Astrocyte (in vitro differentiated cells and primary cell): Measurements from ENCODE around the gene CEACAM16. TPM values are rescaled to one million over a fixed set of nuclear protein-coding genes. Genes with fewer than 3 reads are reported as not detected.

Experiments used
- DNase-seq: peaks from one replicate; pipeline ENCODE4 v3.0.0-alpha.2; 2010; ENCODE audit warnings: low read depth
- FAIRE-seq: peaks from 2 replicates; lab custom pipeline; 2011; peaks lifted over from hg19 to GRCh38; lab: Jason Lieb, UNC
- H2AFZ ChIP-seq: 2 replicates; pipeline ENCODE4 v1.6.0; 2012; ENCODE audit warnings: low read depth, low read length, inconsistent platforms
- H3K27ac ChIP-seq: 2 replicates; pipeline ENCODE4 v1.5.1; 2011; ENCODE audit warnings: low read depth, low read length, inconsistent platforms
- H3K27me3 ChIP-seq: 2 replicates; pipeline ENCODE4 v1.6.0; 2011; ENCODE audit warnings: low read length, inconsistent platforms; ENCODE audit not compliant: insufficient read depth
- H3K36me3 ChIP-seq: 2 replicates; pipeline ENCODE4 v1.5.1; 2011; ENCODE audit warnings: low read length, inconsistent platforms; ENCODE audit not compliant: insufficient read depth
- H3K4me1 ChIP-seq: 2 replicates; pipeline ENCODE4 v1.5.1; 2011; ENCODE audit warnings: low read length, inconsistent platforms; ENCODE audit not compliant: insufficient read depth
- H3K4me2 ChIP-seq: 2 replicates; pipeline ENCODE4 v1.6.0; 2012; ENCODE audit warnings: low read length, inconsistent platforms
- H3K4me3 ChIP-seq: 2 replicates; pipeline ENCODE4 v1.5.1; 2011; ENCODE audit warnings: low read depth, mild to moderate bottlenecking, low read length, inconsistent platforms; ENCODE audit not compliant: insufficient read depth
- H3K79me2 ChIP-seq: 2 replicates; pipeline ENCODE4 v1.6.0; 2012; ENCODE audit warnings: mild to moderate bottlenecking, low read length, inconsistent platforms; ENCODE audit not compliant: insufficient read depth
- H3K9ac ChIP-seq: 2 replicates; pipeline ENCODE4 v1.6.0; 2012; ENCODE audit warnings: mild to moderate bottlenecking, low read length, inconsistent platforms
- H3K9me3 ChIP-seq: 2 replicates; pipeline ENCODE4 v1.5.1; 2012; ENCODE audit warnings: low read depth, mild to moderate bottlenecking, low read length, inconsistent platforms; ENCODE audit not compliant: insufficient read depth
- H4K20me1 ChIP-seq: 2 replicates; pipeline ENCODE4 v1.6.0; 2012; ENCODE audit warnings: low read length, inconsistent platforms; ENCODE audit not compliant: insufficient read depth
- H3K27ac Mint-ChIP-seq: one replicate; pipeline ENCODE4 v1.8.0; 2021; ENCODE audit warnings: mild to moderate bottlenecking, mixed read lengths; ENCODE audit not compliant: unreplicated experiment
- H3K27me3 Mint-ChIP-seq: one replicate; pipeline ENCODE4 v1.8.0; 2021; ENCODE audit warnings: low read depth, mixed read lengths; ENCODE audit not compliant: unreplicated experiment
- H3K36me3 Mint-ChIP-seq: one replicate; pipeline ENCODE4 v1.8.0; 2021; ENCODE audit warnings: low read depth, mixed read lengths; ENCODE audit not compliant: unreplicated experiment
- H3K4me1 Mint-ChIP-seq: one replicate; pipeline ENCODE4 v1.8.0; 2021; ENCODE audit warnings: low read depth, mixed read lengths; ENCODE audit not compliant: unreplicated experiment
- H3K4me3 Mint-ChIP-seq: one replicate; pipeline ENCODE4 v1.8.0; 2021; ENCODE audit warnings: mild to moderate bottlenecking, moderate library complexity, mixed read lengths; ENCODE audit not compliant: unreplicated experiment
- H3K9me3 Mint-ChIP-seq: one replicate; pipeline ENCODE4 v1.8.0; 2021; ENCODE audit warnings: mild to moderate bottlenecking, mixed read lengths; ENCODE audit not compliant: unreplicated experiment
- CTCF ChIP-seq: IDR thresholded peaks from 2 replicates; pipeline ENCODE4 v1.5.1; 2011; ENCODE audit warnings: low read depth, mild to moderate bottlenecking, inconsistent platforms, low read length, moderate library complexity; ENCODE audit not compliant: insufficient read depth
- EZH2 ChIP-seq: IDR thresholded peaks from 2 replicates; pipeline ENCODE4 v1.6.1; 2012; ENCODE audit warnings: mild to moderate bottlenecking, low read length, inconsistent platforms; ENCODE audit not compliant: insufficient read depth
- total RNA-seq: library from RNA; stranded (reverse); gene quantifications from 2 replicates; pipeline ENCODE4 v1.2.1, GENCODE V29; 2021

Gene CEACAM16
- total RNA-seq, 1 donor from 2014 or later = 0.14 TPM

GRCh38 chr19:44703336-44704078 is 4.6 kb downstream of the CEACAM16 start:
- Mint-ChIP-seq H3K9me3 (no peaks in the 10 kb centered on the region), H3K4me1 (no peaks in the 10 kb centered on the region), H3K27ac (no peak overlapping the region), H3K27me3 (peaks cover 11% of the 10 kb centered on the region), H3K4me3 (no peak overlapping the region), H3K36me3 (no peaks in the 10 kb centered on the region)
- H3K27me3 ChIP-seq = no peaks in the 10 kb centered on the region
- H3K36me3 ChIP-seq = no peaks in the 10 kb centered on the region
- no peaks in the 10 kb centered on the region for H3K4me1 ChIP-seq
- no peaks in the 10 kb centered on the region for H3K9me3 ChIP-seq
- TF ChIP-seq EZH2 (no peak), CTCF (no peak)
- H3K27ac ChIP-seq = no peak overlapping the region
- H3K4me3 ChIP-seq = no peak overlapping the region
- H3K79me2 ChIP-seq = no peaks in the 10 kb centered on the region
- FAIRE-seq (no peak), DNase-seq (no peak)
- H4K20me1 ChIP-seq = no peaks in the 10 kb centered on the region
- no peak overlapping the region for H3K9ac ChIP-seq
- H3K4me2 ChIP-seq = no peak overlapping the region
- H2AFZ ChIP-seq = no peak overlapping the region

GRCh38 chr19:44704982-44705381 is 6.0 kb downstream of the CEACAM16 start:
- DNase-seq (no peak), FAIRE-seq (no peak)
- TF ChIP-seq EZH2 (no peak), CTCF (no peak)
- Mint-ChIP-seq H3K27me3 (peaks cover 9% of the 10 kb centered on the region), H3K9me3 (no peaks in the 10 kb centered on the region), H3K4me3 (no peak overlapping the region), H3K27ac (no peak overlapping the region), H3K36me3 (no peaks in the 10 kb centered on the region), H3K4me1 (no peaks in the 10 kb centered on the region)
- H3K27ac ChIP-seq = no peak overlapping the region
- H3K4me1 ChIP-seq = no peaks in the 10 kb centered on the region
- H3K9ac ChIP-seq = no peak overlapping the region
- no peaks in the 10 kb centered on the region for H3K27me3 ChIP-seq
- no peaks in the 10 kb centered on the region for H3K79me2 ChIP-seq
- no peaks in the 10 kb centered on the region for H3K9me3 ChIP-seq
- no peaks in the 10 kb centered on the region for H4K20me1 ChIP-seq
- no peak overlapping the region for H3K4me2 ChIP-seq
- H3K36me3 ChIP-seq = no peaks in the 10 kb centered on the region
- H3K4me3 ChIP-seq = no peak overlapping the region
- no peak overlapping the region for H2AFZ ChIP-seq

- Mint-ChIP-seq H3K27ac (no peak overlapping the region), H3K4me1 (no peaks in the 10 kb centered on the region), H3K36me3 (no peaks in the 10 kb centered on the region), H3K4me3 (no peak overlapping the region), H3K9me3 (peaks cover 1% of the 10 kb centered on the region), H3K27me3 (peaks cover 9% of the 10 kb centered on the region)
- Histone ChIP-seq H3K79me2 (no peaks in the 10 kb centered on the region), H3K9ac (no peak overlapping the region), H3K4me2 (no peak overlapping the region), H3K27ac (no peak overlapping the region), H4K20me1 (no peaks in the 10 kb centered on the region), H3K36me3 (no peaks in the 10 kb centered on the region), H3K27me3 (no peaks in the 10 kb centered on the region), H3K4me1 (no peaks in the 10 kb centered on the region), H3K9me3 (no peaks in the 10 kb centered on the region), H3K4me3 (no peak overlapping the region), H2AFZ (no peak overlapping the region)
- TF ChIP-seq CTCF (no peak), EZH2 (no peak)
- FAIRE-seq (no peak), DNase-seq (no peak)
These were observed 6.6 kb downstream of the CEACAM16 start for GRCh38 chr19:44705502-44706010.
